HepG2 (cell line): Measurements from ENCODE around the gene PRR33. TPM values are rescaled to one million over a fixed set of nuclear protein-coding genes. Genes with fewer than 3 reads are reported as not detected.

Source experiments
- ARNTL ChIP-seq: sonication (generic); formaldehyde crosslinking; IDR thresholded peaks from 2 replicates; pipeline ENCODE4 v1.4.0; 2020; ENCODE audit warnings: mild to moderate bottlenecking, missing genetic modification reagents
- HES4 ChIP-seq: sonication (generic); formaldehyde crosslinking; IDR thresholded peaks from 2 replicates; pipeline ENCODE4 v1.9.0; 2021; ENCODE audit warnings: mild to moderate bottlenecking, missing genetic modification reagents, borderline replicate concordance
- HMGA1 ChIP-seq: sonication (generic); formaldehyde crosslinking; conservative IDR thresholded peaks from 2 replicates; pipeline ENCODE4 v1.4.0; 2020; ENCODE audit warnings: missing genetic modification reagents
- MED1 ChIP-seq: sonication (generic); formaldehyde crosslinking; IDR thresholded peaks from 2 replicates; pipeline ENCODE4 v1.4.0; 2020; ENCODE audit warnings: missing genetic modification reagents
- MTA1 ChIP-seq: sonication (generic); formaldehyde crosslinking; IDR thresholded peaks from 2 replicates; pipeline ENCODE4 v1.4.0; 2020; ENCODE audit warnings: missing genetic modification reagents, mild to moderate bottlenecking, borderline replicate concordance
- ONECUT2 ChIP-seq: sonication (generic); formaldehyde crosslinking; IDR thresholded peaks from 2 replicates; pipeline ENCODE4 v1.4.0; 2020; ENCODE audit warnings: missing genetic modification reagents
- RAD21 ChIP-seq: fragments of 450-650 bp; formaldehyde crosslinking; IDR thresholded peaks from 2 replicates; pipeline ENCODE4 v1.5.0; 2020; ENCODE audit warnings: mild to moderate bottlenecking
- SRSF4 ChIP-seq: fragments of 200-400 bp; formaldehyde crosslinking; IDR thresholded peaks from one replicate; pipeline ENCODE4 v1.6.1; 2018; ENCODE audit warnings: mild to moderate bottlenecking, low read depth, low read length, moderate library complexity; ENCODE audit not compliant: poor library complexity, severe bottlenecking
- ZBTB38 ChIP-seq: sonication (generic); formaldehyde crosslinking; IDR thresholded peaks from 2 replicates; pipeline ENCODE4 v1.5.1; 2020; ENCODE audit warnings: mild to moderate bottlenecking, missing genetic modification reagents
- ZFX ChIP-seq: sonication (generic); formaldehyde crosslinking; IDR thresholded peaks from 2 replicates; pipeline ENCODE4 v1.4.0; 2020; ENCODE audit warnings: mild to moderate bottlenecking, low read depth, missing genetic modification reagents, moderate library complexity
- ZNF121 ChIP-seq: sonication (generic); formaldehyde crosslinking; IDR thresholded peaks from 2 replicates; pipeline ENCODE4 v1.5.0; 2020; ENCODE audit warnings: mild to moderate bottlenecking, missing genetic modification reagents
- ZNF207 ChIP-seq: fragments of 450-650 bp; IDR thresholded peaks from 2 replicates; pipeline ENCODE4 v1.6.1; 2016; ENCODE audit warnings: antibody characterized with exemption, borderline replicate concordance
- ZNF224 ChIP-seq: sonication (generic); formaldehyde crosslinking; IDR thresholded peaks from 2 replicates; pipeline ENCODE4 v1.5.0; 2020; ENCODE audit warnings: mild to moderate bottlenecking, missing genetic modification reagents
- ZNF260 ChIP-seq: sonication (generic); formaldehyde crosslinking; IDR thresholded peaks from 2 replicates; pipeline ENCODE4 v1.4.0; 2020; ENCODE audit warnings: missing genetic modification reagents, low read depth, mild to moderate bottlenecking, borderline replicate concordance
- ZNF703 ChIP-seq: sonication (generic); formaldehyde crosslinking; IDR thresholded peaks from 2 replicates; pipeline ENCODE4 v1.5.1; 2020; ENCODE audit warnings: missing genetic modification reagents, mild to moderate bottlenecking, moderate library complexity, borderline replicate concordance
- polyA plus RNA-seq, 8 experiments: library from polyadenylated mRNA; depleted of rRNA in 3 of 8; stranded (reverse) in 7 of 8; unstranded in 1 of 8; fragments of >200 nt; fragmentation: Illumina TruSeq in 4 of 8; extraction: Trizol in 4 of 8; gene quantifications; 2 replicates each; pipeline versions ENCODE4 v1.2.1 to v1.2.3, GENCODE V29; 2011 to 2016; ENCODE audit warnings: low read depth in 4 of 8, missing spikeins in 1 of 8, mixed read lengths in 1 of 8; ENCODE audit not compliant: insufficient read depth in 1 of 8
- total RNA-seq, 5 experiments: library from RNA; depleted of rRNA; stranded (reverse); fragments of >200 nt; fragmentation: Illumina TruSeq; extraction: Trizol; gene quantifications; 2 replicates each; pipeline ENCODE4 v1.2.3, GENCODE V29; 2016; ENCODE audit warnings: low read depth in 1 of 5
- TF ChIP-seq, protein P1 (sequence below): sonication (generic); formaldehyde crosslinking; IDR thresholded peaks from 2 replicates; pipeline ENCODE4 v1.5.1; 2020; ENCODE audit warnings: mild to moderate bottlenecking, moderate library complexity, missing genetic modification reagents
- TF ChIP-seq, protein P2 (sequence below): sonication (generic); formaldehyde crosslinking; IDR thresholded peaks from 2 replicates; pipeline ENCODE4 v1.5.0; 2020; ENCODE audit warnings: missing genetic modification reagents
- TF ChIP-seq, protein P3 (sequence below): sonication (generic); formaldehyde crosslinking; IDR thresholded peaks from 2 replicates; pipeline ENCODE4 v1.9.0; 2021; ENCODE audit warnings: missing genetic modification reagents, borderline replicate concordance

Gene PRR33
- total and polyA plus RNA-seq, 2 of the 13 experiments (the other 11 are each of a cell fraction or from before 2014, with no cell fraction given) = not detected

GRCh38 chr11:1844221-1845094, 47.2 kb downstream of the PRR33 start (continued):
- TF ChIP-seq ZNF703 = no peak
- peak; percentile 92 for TF ChIP-seq ZBTB38 (CRISPR knock-in tag)
- no peak for TF ChIP-seq ZNF121 (CRISPR knock-in tag)
- TF ChIP-seq MTA1 (CRISPR knock-in tag) = no peak
- TF ChIP-seq, protein P1, sequence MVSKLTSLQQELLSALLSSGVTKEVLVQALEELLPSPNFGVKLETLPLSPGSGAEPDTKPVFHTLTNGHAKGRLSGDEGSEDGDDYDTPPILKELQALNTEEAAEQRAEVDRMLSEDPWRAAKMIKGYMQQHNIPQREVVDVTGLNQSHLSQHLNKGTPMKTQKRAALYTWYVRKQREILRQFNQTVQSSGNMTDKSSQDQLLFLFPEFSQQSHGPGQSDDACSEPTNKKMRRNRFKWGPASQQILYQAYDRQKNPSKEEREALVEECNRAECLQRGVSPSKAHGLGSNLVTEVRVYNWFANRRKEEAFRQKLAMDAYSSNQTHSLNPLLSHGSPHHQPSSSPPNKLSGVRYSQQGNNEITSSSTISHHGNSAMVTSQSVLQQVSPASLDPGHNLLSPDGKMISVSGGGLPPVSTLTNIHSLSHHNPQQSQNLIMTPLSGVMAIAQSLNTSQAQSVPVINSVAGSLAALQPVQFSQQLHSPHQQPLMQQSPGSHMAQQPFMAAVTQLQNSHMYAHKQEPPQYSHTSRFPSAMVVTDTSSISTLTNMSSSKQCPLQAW (CRISPR knock-in tag) = no peak
- peak; percentile 48; the same call in 1 of the 2 replicates for TF ChIP-seq ZFX
- TF ChIP-seq, protein P2, sequence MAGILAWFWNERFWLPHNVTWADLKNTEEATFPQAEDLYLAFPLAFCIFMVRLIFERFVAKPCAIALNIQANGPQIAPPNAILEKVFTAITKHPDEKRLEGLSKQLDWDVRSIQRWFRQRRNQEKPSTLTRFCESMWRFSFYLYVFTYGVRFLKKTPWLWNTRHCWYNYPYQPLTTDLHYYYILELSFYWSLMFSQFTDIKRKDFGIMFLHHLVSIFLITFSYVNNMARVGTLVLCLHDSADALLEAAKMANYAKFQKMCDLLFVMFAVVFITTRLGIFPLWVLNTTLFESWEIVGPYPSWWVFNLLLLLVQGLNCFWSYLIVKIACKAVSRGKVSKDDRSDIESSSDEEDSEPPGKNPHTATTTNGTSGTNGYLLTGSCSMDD (CRISPR knock-in tag) = no peak
- 0 out of 2 replicates have a peak, but pooled peaks have one; percentile 49 for TF ChIP-seq ZNF207
- TF ChIP-seq MED1 = peak; percentile 37; the same call in 1 of the 2 replicates
- TF ChIP-seq ZNF224 (CRISPR knock-in tag) = no peak
- TF ChIP-seq HES4 (CRISPR knock-in tag) = no peak
- TF ChIP-seq ARNTL (CRISPR knock-in tag) = no peak
- TF ChIP-seq ZNF260 (CRISPR knock-in tag) = no peak
- TF ChIP-seq RAD21 = no peak
- no peak for TF ChIP-seq ONECUT2 (CRISPR knock-in tag)
- TF ChIP-seq SRSF4 = no peak
- TF ChIP-seq HMGA1 (CRISPR knock-in tag) = no peak
- TF ChIP-seq, protein P3, sequence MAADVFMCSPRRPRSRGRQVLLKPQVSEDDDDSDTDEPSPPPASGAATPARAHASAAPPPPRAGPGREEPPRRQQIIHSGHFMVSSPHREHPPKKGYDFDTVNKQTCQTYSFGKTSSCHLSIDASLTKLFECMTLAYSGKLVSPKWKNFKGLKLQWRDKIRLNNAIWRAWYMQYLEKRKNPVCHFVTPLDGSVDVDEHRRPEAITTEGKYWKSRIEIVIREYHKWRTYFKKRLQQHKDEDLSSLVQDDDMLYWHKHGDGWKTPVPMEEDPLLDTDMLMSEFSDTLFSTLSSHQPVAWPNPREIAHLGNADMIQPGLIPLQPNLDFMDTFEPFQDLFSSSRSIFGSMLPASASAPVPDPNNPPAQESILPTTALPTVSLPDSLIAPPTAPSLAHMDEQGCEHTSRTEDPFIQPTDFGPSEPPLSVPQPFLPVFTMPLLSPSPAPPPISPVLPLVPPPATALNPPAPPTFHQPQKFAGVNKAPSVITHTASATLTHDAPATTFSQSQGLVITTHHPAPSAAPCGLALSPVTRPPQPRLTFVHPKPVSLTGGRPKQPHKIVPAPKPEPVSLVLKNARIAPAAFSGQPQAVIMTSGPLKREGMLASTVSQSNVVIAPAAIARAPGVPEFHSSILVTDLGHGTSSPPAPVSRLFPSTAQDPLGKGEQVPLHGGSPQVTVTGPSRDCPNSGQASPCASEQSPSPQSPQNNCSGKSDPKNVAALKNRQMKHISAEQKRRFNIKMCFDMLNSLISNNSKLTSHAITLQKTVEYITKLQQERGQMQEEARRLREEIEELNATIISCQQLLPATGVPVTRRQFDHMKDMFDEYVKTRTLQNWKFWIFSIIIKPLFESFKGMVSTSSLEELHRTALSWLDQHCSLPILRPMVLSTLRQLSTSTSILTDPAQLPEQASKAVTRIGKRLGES = no peak
